ENCODE results near the gene GPATCH3. TPM values are rescaled to one million over a fixed set of nuclear protein-coding genes. Genes with fewer than 3 reads are reported as not detected.
"Not testable (repeated sequence)": the region's sequence is repeated elsewhere in the genome, so short reads cannot be mapped to it uniquely, and the experiment has no call there.

The GPATCH3 gene
- total RNA-seq, 1 experiment from 2014 or later, result 5.6 TPM

DNA sequence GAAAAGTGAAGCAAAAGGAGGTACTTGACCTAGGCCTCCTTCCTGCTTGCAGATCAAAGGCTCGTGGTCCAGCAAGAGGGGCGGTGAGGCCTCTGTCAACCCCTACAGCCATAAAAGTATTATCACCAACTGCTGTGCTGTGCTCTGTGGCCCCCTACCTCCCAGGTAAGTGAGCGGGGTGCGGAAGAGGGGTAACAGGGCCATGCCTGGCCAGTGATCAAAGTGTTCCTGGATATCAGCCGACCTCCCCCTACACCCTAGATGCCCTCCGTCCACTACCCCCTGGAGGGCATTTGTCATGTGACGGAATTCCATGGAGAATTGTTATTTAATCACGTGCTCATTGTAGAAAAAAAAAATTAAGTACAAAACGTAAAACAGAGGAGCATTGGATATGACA is 47.6 kb downstream of the GPATCH3 start:
- Histone ChIP-seq H4K20me1 (ENCODE audit: insufficient read depth, low read depth, low read length) (no peaks in the 10 kb centered on the region), H3K9me2 (replicated peaks; ENCODE audit: insufficient read depth, low read length) (no peaks in the 10 kb centered on the region), H3K4me3 (ENCODE audit: low read length) (no peak overlapping the region), H3K4me2 (ENCODE audit: low read depth, low read length, poor library complexity, severe bottlenecking) (no peak overlapping the region), H3K27ac (ENCODE audit: low read length) (no peak overlapping the region), H3K36me3 (ENCODE audit: insufficient read depth, low read length) (peaks cover 6% of the 10 kb centered on the region; the same call in 1 of the 2 replicates), H3K4me1 (ENCODE audit: low read length) (no peaks in the 10 kb centered on the region), H3K27me3 (ENCODE audit: low read length) (no peaks in the 10 kb centered on the region), H2AFZ (ENCODE audit: low read length) (no peak overlapping the region), H3K9me3 (ENCODE audit: low read length) (no peaks in the 10 kb centered on the region), H3K9ac (ENCODE audit: low read length) (no peak overlapping the region), H3K79me2 (ENCODE audit: low read length) (no peaks in the 10 kb centered on the region)
- DNase-seq, result no peak

DNA sequence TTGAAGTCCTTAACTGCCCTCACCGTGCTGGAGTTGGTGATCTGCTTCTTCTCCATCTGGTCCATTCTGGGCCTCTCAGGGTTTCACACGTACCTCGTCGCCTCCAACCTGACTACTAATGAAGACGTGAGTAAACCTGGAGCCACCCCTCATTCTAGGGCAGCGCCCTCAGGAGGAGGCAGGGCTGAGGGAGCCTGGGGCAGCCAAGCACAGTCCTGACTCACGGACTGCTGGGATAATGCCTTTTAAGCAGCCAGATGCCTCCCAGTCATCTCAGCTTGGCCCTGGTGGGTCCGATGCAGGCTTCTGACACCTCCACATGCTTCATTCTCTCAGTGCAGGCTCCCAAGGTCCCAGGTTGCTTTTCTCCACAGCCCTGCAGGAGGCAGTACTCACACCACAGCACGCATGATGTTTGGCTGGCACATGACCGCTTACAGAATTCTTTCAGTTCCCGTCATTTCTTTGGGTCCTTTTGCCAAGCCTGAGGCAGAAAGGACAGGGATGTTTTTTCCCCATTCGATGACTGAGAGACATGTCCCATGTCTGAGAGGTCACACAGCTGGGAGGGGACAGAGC is 49.1 kb downstream of the GPATCH3 start:
- no peaks in the 10 kb centered on the region for H3K9me3 ChIP-seq (ENCODE audit: low read length)
- H3K9me2 ChIP-seq (replicated peaks; ENCODE audit: insufficient read depth, low read length), result no peaks in the 10 kb centered on the region
- DNase-seq, result peak; percentile 47
- H3K4me2 ChIP-seq (ENCODE audit: low read depth, low read length, poor library complexity, severe bottlenecking), result no peak overlapping the region
- H2AFZ ChIP-seq (ENCODE audit: low read length), result no peak overlapping the region
- H4K20me1 ChIP-seq (ENCODE audit: insufficient read depth, low read depth, low read length), result no peaks in the 10 kb centered on the region
- H3K36me3 ChIP-seq (ENCODE audit: insufficient read depth, low read length), result peaks cover 6% of the 10 kb centered on the region; the same call in 1 of the 2 replicates
- H3K79me2 ChIP-seq (ENCODE audit: low read length), result no peaks in the 10 kb centered on the region
- no peak overlapping the region for H3K27ac ChIP-seq (ENCODE audit: low read length)
- H3K4me3 ChIP-seq (ENCODE audit: low read length), result no peak overlapping the region
- no peaks in the 10 kb centered on the region for H3K27me3 ChIP-seq (ENCODE audit: low read length)
- no peaks in the 10 kb centered on the region for H3K4me1 ChIP-seq (ENCODE audit: low read length)
- no peak overlapping the region for H3K9ac ChIP-seq (ENCODE audit: low read length)

DNA sequence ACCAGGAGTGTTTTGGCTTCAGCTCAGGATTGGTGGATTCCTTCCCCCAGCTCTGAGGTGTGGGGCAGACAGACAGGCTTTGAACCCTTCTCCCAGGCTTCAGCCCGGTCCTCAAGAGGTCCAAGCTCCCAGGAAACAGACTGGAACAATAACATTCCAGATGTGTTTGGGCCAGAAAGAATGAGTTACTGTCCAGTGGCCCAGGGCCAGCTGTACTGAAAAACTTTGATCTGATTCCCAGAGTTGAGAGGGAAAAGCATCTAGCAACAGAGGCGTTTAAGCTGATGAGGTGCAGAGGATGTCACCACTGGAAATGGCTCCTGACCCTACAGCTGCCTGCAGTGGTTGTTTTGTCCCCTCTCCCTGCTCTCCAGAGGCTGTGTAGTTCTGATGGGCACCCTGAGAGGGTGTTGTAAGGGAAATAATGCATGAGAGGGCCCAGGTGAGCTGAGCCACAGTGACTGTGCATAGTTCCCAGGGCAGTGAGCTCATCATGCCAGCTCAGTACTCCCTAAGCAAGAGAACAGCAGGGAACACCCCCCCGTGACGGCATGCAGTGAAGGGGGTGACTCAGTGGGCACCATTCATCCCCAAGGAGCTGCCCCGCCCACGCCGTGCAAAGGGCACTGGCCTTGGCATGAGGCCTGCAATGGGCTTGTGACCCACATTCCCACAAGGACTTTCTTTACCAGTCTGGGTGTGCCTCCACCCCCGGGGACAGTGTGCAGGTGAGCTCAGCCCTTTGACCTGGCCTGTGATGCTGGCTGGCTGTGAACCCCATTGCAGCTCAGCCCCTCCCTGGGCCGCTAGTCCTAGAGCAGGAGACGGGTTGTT is 51.1 kb downstream of the GPATCH3 start:
- Histone ChIP-seq H3K9me2 (replicated peaks; ENCODE audit: insufficient read depth, low read length) (no peaks in the 10 kb centered on the region), H3K9me3 (ENCODE audit: low read length) (no peaks in the 10 kb centered on the region), H2AFZ (ENCODE audit: low read length) (no peak overlapping the region), H4K20me1 (ENCODE audit: insufficient read depth, low read depth, low read length) (no peaks in the 10 kb centered on the region), H3K27me3 (ENCODE audit: low read length) (no peaks in the 10 kb centered on the region), H3K36me3 (ENCODE audit: insufficient read depth, low read length) (peaks cover 6% of the 10 kb centered on the region; the same call in 1 of the 2 replicates), H3K27ac (ENCODE audit: low read length) (no peak overlapping the region), H3K4me1 (ENCODE audit: low read length) (no peaks in the 10 kb centered on the region), H3K79me2 (ENCODE audit: low read length) (peaks cover 8% of the 10 kb centered on the region), H3K9ac (ENCODE audit: low read length) (no peak overlapping the region), H3K4me3 (ENCODE audit: low read length) (no peak overlapping the region), H3K4me2 (ENCODE audit: low read depth, low read length, poor library complexity, severe bottlenecking) (no peak overlapping the region)
- DNase-seq, result no peak

DNA sequence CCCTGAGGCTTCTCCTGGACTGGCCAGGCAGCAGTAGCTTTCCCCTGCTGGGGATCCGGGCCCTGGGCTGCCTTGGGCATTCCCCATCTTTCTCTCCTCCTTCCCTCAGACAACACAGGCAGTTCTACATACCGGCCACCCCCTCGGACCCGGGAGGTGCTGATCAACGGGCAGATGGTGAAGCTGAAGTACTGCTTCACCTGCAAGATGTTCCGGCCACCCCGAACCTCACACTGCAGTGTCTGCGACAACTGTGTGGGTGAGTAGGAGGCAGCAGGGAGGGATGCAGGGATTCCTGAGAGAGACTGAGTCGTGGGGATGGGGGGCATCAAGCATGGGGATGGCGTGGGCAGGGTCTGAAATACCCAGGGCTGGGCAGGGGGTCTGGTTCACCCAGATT is 51.8 kb downstream of the GPATCH3 start:
- H3K36me3 ChIP-seq (ENCODE audit: insufficient read depth, low read length), result peaks cover 6% of the 10 kb centered on the region; the same call in 1 of the 2 replicates

DNA sequence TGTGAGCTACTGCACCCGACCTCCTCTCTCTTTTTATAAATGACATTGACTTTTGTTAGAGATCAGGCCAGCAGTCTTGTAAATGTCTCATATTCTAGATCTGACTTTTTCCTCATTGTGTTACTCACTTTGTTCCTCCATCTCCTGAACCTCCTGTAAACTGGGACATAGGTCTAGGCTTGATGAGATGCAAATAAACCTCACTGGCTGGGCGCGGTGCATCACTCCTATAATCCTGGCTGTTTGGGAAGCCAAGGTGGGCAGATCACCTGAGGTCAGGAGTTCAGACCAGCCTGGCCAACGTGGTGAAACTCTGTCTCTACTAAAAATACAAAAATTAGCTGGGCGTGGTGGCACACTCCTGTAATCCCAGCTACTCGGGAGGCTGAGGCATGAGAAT is 52.4 kb downstream of the GPATCH3 start:
- H3K27ac ChIP-seq (ENCODE audit: low read length); H3K4me2 ChIP-seq (ENCODE audit: low read depth, low read length, poor library complexity, severe bottlenecking); H3K9ac ChIP-seq (ENCODE audit: low read length); H3K4me1 ChIP-seq (ENCODE audit: low read length); H3K79me2 ChIP-seq (ENCODE audit: low read length); DNase-seq; H3K27me3 ChIP-seq (ENCODE audit: low read length); H2AFZ ChIP-seq (ENCODE audit: low read length); H4K20me1 ChIP-seq (ENCODE audit: insufficient read depth, low read depth, low read length); H3K4me3 ChIP-seq (ENCODE audit: low read length); H3K36me3 ChIP-seq (ENCODE audit: insufficient read depth, low read length); H3K9me2 ChIP-seq (replicated peaks; ENCODE audit: insufficient read depth, low read length); H3K9me3 ChIP-seq (ENCODE audit: low read length): not testable (repeated sequence)

More for the DNA sequence above, 51.8 kb downstream of the GPATCH3 start:
- H4K20me1 ChIP-seq (ENCODE audit: insufficient read depth, low read depth, low read length), result no peaks in the 10 kb centered on the region
- no peaks in the 10 kb centered on the region for H3K9me3 ChIP-seq (ENCODE audit: low read length)
- H3K4me3 ChIP-seq (ENCODE audit: low read length), result no peak overlapping the region
- no peak overlapping the region for H3K4me2 ChIP-seq (ENCODE audit: low read depth, low read length, poor library complexity, severe bottlenecking)
- no peak overlapping the region for H3K9ac ChIP-seq (ENCODE audit: low read length)
- peaks cover 8% of the 10 kb centered on the region for H3K79me2 ChIP-seq (ENCODE audit: low read length)
- no peak overlapping the region for H3K27ac ChIP-seq (ENCODE audit: low read length)
- H3K4me1 ChIP-seq (ENCODE audit: low read length), result no peaks in the 10 kb centered on the region
- DNase-seq, result no peak
- H3K9me2 ChIP-seq (replicated peaks; ENCODE audit: insufficient read depth, low read length), result no peaks in the 10 kb centered on the region
- no peak overlapping the region for H2AFZ ChIP-seq (ENCODE audit: low read length)
- no peaks in the 10 kb centered on the region for H3K27me3 ChIP-seq (ENCODE audit: low read length)

DNA sequence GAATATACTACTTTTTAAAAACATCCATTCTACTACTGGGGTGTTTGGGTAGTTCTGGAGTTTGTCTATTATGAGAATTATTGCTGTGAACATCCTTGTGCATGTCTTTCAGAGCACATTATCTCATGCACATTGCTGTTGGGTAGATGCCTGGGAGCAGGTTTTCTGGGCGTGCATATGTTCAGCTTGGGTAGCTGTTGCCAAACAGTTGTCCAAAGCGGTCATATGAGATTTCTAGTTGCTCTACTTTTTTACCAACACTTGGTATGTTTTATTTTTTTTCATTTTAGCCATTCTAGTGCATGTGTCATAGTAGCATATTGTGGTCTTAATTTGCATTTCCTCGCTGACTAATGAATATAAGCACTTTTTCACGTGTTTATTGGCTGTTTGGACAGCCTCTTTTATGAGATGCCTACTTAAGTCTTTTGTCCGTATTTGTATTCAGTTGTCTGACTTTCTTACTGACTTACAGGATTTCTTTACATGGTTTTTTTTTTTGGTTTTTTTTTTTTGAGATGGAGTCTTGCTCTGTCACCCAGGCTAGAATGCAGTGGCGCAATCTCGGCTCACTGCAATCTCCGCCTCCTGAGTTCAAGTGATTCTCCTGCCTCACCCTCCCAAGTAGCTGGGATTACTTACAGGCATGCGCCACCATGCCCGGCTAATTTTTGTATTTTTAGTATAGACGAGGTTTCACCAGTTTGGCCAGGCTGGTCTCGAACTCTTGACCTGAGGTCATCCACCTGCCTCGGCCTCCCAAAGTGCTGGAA is 55.7 kb downstream of the GPATCH3 start:
- H3K36me3 ChIP-seq (ENCODE audit: insufficient read depth, low read length), result peaks cover 13% of the 10 kb centered on the region; the same call in 1 of the 2 replicates
- H3K4me3 ChIP-seq (ENCODE audit: low read length), result no peak overlapping the region
- no peaks in the 10 kb centered on the region for H3K9me2 ChIP-seq (replicated peaks; ENCODE audit: insufficient read depth, low read length)
- no peak overlapping the region for H3K27ac ChIP-seq (ENCODE audit: low read length)
- no peak for DNase-seq
- peaks cover 10% of the 10 kb centered on the region for H3K79me2 ChIP-seq (ENCODE audit: low read length)
- no peak overlapping the region for H3K9ac ChIP-seq (ENCODE audit: low read length)
- H3K9me3 ChIP-seq (ENCODE audit: low read length), result no peaks in the 10 kb centered on the region
- no peak overlapping the region for H2AFZ ChIP-seq (ENCODE audit: low read length)
- no peaks in the 10 kb centered on the region for H4K20me1 ChIP-seq (ENCODE audit: insufficient read depth, low read depth, low read length)
- H3K4me1 ChIP-seq (ENCODE audit: low read length), result no peaks in the 10 kb centered on the region
- no peak overlapping the region for H3K4me2 ChIP-seq (ENCODE audit: low read depth, low read length, poor library complexity, severe bottlenecking)
- no peaks in the 10 kb centered on the region for H3K27me3 ChIP-seq (ENCODE audit: low read length)

Other genes starting within 250 kb of the GPATCH3 start
- 55.8 and 73.1 TPM in 2 replicates for gene ARID1A, start 204.5 kb downstream of the GPATCH3 start, total RNA-seq (2014; rRNA removed; shearing (Covaris generic); ENCODE audit: low replicate concordance)
- gene PIGV, start 112.5 kb downstream of the GPATCH3 start, total RNA-seq (2014; rRNA removed; shearing (Covaris generic); ENCODE audit: low replicate concordance), result 5.8 and 15.7 TPM in 2 replicates
- 25.1 and 31.0 TPM in 2 replicates for gene ZDHHC18, start 73.8 kb downstream of the GPATCH3 start, total RNA-seq (2014; rRNA removed; shearing (Covaris generic); ENCODE audit: low replicate concordance)
- 0.47 and 1.0 TPM in 2 replicates for gene SFN, start 37.3 kb downstream of the GPATCH3 start, total RNA-seq (2014; rRNA removed; shearing (Covaris generic); ENCODE audit: low replicate concordance)
- 32.6 and 33.3 TPM in 2 replicates for gene GPN2, start 10.2 kb downstream of the GPATCH3 start, total RNA-seq (2014; rRNA removed; shearing (Covaris generic); ENCODE audit: low replicate concordance)
- not detected in 2 replicates for gene NR0B2, start 13.5 kb upstream of the GPATCH3 start, total RNA-seq (2014; rRNA removed; shearing (Covaris generic); ENCODE audit: low replicate concordance)
- 28.1 and 76.6 TPM in 2 replicates for gene NUDC, start 21.3 kb upstream of the GPATCH3 start, total RNA-seq (2014; rRNA removed; shearing (Covaris generic); ENCODE audit: low replicate concordance)
- 0.14 TPM in 1 of 2 replicates, not detected in the other for gene KDF1, start 60.0 kb upstream of the GPATCH3 start, total RNA-seq (2014; rRNA removed; shearing (Covaris generic); ENCODE audit: low replicate concordance)
- not detected in 2 replicates for gene TRNP1, start 93.2 kb upstream of the GPATCH3 start, total RNA-seq (2014; rRNA removed; shearing (Covaris generic); ENCODE audit: low replicate concordance)
- not detected in 2 replicates for gene TENT5B, start 112.4 kb upstream of the GPATCH3 start, total RNA-seq (2014; rRNA removed; shearing (Covaris generic); ENCODE audit: low replicate concordance)